GM19099 (cell line): ENCODE results near the gene KIAA0513.

Source experiments
- POLR2A ChIP-seq: IDR thresholded peaks from 3 replicates; pipeline ENCODE4 v1.6.1; 2011; ENCODE audit warnings: low read depth; ENCODE audit not compliant: insufficient read length; ENCODE audit errors: extremely low read depth

The KIAA0513 gene

DNA sequence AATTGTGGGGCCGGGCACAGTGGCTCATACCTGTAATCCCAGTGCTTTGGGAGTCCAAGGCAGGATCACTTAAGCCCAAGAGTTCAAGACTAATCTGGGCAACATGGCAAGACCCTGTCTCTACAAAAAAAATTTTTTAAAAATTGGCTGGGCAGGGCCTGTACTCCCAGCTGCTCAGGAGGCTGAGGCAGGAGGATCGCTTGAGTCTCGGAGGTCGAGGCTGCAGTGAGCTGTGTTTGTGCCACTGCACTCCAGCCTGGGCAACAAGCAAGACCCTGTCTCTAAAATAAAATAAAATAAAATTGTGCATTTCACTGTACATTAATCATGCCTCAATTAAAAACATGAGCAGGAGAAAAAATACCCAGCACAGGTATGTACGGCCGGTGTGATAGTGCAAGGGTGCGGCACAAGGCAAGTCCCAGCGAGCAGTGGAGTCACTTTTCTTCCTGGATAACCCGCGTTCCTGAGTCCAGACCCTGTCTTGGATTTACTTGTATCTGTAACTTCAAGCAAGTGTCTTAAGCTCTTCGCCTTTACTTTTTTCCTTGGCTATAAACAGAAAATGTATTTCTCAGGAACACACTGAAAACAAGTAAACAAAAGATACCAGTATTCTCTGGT, 27.6 kb upstream of the KIAA0513 start:
- no peak for TF ChIP-seq POLR2A

DNA sequence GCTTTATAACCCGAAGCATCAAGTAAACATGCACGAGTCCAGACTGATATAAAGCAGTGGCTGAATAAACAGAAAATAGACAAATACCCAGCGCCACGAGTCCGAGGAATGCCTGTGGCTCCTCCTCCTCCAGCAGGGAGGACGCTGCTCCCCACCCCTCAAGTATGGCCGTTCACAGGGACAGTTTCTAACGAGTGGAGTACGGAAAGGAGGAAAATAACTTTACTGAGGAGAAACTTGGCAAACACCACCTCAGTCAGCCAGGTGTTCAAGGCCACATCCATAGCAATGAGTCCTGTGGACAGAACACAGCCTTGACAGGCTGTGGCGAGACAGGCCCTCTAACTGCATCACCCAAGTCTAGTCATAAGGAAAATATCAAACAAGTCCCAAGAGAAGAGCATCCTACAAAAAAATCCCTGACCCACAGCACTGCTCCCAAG, 25.5 kb upstream of the KIAA0513 start:
- TF ChIP-seq POLR2A, result no peak

DNA sequence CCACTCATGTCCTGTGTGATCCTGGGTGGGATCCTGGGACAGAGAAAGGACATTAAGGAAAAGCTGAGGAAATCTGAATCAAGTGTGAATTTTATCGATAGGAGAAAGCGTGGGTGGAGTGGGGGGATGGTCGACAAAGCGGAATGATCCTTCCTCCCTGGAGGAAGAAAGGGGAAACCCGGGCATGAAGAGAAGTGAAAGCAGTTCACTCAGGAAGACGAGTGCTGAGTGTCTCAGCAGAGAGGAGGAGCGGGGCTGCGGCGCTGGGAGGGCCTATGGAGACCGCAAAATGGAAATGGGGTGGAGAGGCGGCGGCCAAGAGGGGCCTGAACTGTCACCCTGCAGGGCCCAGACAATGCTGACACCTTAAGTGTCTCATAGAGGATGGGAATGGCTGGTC, 25.0 kb upstream of the KIAA0513 start:
- TF ChIP-seq POLR2A, result no peak

DNA sequence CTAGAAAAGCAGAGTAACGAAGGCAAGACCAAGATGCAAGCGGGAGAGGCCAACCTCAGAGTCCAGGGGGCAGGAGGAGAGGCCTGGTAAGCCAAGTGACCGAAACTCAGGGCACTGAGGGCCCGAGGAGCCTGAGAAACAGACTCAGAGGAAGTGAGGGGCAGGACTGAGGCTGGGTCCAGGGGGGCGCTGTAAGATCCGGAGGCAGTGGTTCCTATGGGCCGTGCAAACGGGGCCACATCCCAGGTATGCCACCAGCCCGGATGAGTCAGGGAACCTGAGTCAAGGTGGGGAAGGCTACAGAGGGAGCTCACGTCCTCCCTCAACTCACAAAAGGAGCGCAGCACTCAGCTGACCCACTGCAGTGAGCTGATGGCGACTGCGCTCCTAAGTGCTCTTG, 24.5 kb upstream of the KIAA0513 start:
- no peak for TF ChIP-seq POLR2A

DNA sequence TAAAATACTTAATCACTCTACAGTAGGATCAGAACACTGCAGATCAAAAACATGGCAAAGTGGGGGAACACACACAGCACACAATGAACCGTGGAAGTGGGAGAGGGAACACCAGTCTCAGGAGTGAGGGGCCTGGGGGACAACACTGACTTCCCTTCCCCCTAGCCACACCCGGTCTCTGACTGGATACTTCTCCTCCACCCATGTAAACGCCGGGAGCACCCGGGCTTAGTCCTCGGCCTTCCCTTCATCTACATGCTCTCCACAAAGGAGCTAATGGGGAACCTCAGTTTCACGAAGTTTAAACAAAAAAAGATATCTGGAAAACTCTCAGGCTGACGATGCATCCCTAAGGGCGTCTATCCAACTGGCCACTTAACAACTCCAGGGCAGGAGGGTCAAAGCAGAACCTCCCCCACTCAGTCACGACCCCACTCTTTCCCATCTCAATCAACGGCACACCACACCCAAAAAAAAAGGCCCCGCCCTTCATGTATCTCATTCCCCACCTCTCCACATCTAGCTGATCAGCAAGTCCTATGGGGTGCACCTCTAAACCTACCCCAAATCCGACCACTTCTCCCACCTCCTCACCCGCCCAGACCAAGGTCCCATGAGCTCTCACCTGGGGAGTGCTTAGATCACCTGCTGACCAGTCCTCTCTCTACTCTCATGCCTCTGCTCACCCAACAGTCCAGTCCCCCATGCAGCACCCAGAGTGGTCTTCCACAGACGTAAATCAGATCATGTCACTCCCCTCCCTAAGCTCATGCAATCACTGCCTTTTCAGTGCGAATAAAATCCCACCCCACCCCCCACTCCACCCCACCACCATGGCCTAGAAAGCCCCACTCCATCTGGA, 23.6 kb upstream of the KIAA0513 start:
- TF ChIP-seq POLR2A, result no peak

DNA sequence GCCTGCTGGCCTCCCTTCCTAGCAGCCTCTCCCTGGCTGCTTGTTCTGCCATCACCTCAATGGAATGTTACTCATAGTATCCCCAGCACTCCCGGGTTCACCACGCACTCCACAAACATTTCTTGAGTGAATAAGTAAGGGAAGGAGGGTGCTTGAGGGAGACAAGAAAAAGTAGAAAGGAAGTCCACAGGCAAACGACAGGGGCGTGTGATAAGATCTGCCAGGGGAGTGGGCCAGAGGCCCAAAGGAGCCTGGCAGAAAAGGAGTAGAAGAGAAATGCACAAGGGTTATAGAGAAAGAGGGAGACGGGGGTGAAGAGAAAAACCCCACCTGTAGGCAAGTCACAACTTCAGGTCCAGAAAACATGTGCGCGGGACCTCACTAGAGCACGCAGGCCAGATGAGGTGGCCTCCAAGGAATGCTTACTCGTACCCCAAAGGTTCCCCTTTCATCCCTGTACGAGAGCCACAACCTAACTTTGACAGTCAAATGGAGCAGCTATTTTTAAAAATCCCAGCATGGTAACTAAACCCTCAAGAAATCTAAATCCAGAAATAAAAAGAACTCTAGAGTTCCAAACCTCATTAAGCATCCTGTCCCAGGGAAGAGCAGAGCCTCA, 22.9 kb upstream of the KIAA0513 start:
- no peak for TF ChIP-seq POLR2A

DNA sequence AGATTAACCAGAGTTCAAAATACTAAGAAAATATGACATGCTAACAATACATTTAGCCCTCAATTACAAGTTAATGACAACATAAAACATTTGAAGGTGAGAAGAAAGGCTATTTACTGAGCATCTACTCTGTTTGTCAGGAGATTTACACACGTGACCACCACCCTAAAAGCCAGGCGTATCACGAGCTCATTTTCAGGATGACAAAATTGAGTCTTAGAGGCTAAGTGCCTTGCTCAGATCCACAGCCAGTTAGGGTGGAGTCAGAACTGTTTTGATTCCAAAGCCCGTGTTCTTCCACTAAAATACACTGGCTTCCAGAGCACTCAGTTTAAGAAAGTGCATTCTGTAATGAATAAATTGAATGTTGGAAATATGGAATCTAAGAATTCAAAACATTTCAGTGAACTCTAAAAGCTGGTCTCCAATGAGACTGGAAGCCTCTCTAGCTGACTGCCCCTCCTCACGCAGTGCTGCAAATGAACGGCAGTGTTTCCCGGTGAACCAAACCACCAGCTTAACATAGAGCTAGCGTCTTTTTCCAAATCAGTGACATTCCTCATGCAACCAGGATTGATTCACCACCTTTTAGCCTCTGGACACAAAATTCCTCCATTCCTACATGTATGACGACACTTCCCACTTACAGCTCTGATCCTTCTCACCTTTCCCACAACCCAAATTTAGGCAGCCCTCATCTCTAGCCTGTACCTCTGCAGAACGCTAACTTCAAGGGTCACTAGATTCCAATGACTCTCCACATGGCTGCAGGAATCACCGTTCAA, 22.1 kb upstream of the KIAA0513 start:
- no peak for TF ChIP-seq POLR2A

DNA sequence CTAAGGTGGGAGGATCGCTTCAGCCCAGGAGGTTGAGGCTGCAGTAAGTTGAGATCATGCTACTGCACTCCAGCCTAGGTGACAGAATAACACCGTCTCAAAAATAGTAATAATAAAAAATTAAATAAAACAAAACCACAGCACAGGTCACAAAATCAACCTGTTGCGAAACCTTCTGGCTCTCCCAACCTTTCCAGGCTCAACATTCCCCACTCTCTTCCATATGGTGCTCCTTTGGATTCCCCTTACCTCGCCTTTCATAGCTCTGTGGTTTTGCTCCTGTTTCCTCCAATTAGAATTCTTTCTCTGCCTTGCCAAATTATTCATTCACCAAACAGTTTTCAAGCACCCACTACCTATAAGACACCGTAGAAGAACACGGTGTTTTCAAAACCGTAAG, 21.0 kb upstream of the KIAA0513 start:
- no peak for TF ChIP-seq POLR2A

DNA sequence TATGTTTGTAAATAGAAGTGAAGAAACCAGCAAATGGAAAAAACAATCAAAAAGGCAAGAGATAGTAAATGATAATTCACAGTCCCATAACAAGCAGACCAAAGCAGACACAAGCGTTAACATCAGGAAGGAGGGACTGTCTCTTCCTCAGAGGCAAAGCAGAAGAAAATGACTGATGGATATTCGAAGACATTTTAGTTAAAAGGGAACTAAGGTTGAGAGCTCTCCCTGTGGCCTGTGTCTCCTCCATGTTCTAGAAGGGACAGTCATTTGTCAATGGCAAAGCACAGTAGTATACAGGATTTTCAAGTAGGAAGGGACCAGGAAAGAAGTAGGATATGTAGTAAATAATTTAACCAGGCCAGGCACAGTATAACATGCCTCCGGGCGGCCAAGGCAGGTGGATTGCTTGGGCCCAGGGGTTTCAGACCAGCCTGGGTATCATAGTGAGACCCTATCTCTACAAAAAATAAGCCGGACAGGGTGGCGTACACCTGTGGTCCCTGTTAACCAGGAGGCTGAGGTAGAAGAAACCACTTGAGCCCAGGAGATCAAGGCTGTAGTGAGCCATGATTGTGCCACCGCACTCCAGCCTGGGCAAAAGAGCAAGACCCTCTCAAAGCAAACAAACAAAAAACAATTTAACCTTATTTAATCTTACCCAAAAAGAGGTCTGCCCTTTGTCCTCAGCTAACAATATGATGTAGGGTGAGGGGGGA, 19.9 kb upstream of the KIAA0513 start:
- no peak for TF ChIP-seq POLR2A

DNA sequence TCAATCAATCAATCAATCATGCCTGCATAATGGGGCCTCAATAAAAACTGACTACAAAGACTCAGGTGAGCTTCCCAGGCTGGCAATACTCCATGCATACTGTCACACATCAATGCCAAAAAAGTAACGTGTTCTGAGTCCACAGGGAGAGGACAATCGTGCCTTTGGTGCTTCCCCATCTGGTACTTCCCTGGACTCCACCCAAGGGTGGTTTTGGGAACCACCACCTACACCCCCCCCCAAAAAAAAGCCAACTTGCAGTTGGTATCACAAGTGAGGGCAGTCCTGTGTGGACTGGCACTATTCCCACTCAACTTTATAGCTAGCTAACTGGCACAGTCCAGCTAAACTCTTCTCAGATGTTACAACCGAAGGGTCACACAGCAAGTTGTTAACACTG, 19.3 kb upstream of the KIAA0513 start:
- no peak for TF ChIP-seq POLR2A

DNA sequence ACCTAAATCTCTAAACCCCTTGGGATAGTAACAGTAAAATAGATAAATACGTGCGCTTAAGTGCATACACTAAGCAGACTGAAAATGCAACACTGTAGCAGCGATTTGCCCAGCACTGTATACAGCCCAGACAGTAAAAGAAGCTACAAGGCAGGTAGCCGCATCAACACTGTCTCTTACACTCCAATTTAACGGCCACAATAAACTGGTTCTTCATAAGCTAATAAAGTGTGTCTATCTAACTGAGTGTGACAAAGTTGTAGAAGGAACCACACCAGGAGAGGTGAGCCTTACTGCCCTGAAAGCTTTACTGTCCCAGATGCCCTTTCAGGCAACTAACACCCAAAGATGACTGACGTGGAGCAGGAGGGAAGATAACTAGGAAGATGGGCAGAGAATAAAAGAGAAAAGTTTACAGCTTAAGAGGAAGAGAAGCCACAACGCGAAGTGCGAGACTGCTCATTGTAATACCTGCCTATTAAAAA, 17.1 kb upstream of the KIAA0513 start:
- TF ChIP-seq POLR2A, result no peak

DNA sequence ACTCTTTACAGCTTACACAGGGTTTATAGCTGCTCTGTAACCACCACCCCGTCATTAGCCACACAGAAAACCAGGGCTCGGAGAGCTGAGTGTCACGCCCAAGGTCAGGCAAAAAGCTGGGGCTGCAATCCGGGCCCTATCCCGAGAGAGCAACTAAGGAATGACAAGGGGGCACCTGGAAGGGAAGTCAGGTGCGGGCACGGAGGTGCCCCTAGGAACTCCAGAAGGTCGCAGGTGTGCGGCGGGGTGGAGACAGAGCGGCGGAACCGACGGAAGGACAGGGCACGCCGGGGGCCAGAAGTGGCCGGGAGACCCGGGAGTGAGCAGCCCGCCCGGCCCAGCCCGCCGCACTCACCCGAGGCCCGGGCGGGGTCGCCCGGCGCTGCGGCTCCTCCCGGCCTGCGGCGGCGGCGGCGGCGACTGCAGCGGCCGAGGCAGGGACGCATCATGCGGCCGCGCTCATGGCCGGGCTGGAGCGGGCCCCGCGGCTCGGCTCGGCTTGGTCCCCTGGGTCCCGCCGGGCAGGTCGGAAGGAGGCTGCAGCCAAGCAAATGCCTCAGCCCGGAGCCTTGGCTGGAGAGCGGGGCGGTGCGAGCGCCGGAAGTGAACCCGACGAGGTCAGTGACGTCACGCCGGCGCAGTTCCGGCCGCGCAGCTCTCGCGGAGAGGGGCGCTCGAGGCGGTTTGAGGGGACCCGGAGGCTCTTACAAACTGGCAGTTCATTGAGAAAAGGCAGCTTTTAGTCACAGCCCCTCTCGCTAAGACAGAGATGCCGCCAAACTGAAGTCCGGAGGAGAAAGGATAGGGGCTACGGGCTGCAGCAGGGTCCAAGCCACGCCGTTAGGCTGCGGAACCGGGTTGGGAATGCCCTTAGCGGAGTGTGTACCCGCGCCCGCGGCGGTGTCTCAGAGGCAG, 16.4 kb upstream of the KIAA0513 start, which contains the start of gene ZDHHC7:
ZDHHC7 (minus strand) TSS at position 605 of the 915 bp plus-strand sequence. CDS start 20,917 bp downstream, outside the sequence.
- peak; percentile 91 for TF ChIP-seq POLR2A

DNA sequence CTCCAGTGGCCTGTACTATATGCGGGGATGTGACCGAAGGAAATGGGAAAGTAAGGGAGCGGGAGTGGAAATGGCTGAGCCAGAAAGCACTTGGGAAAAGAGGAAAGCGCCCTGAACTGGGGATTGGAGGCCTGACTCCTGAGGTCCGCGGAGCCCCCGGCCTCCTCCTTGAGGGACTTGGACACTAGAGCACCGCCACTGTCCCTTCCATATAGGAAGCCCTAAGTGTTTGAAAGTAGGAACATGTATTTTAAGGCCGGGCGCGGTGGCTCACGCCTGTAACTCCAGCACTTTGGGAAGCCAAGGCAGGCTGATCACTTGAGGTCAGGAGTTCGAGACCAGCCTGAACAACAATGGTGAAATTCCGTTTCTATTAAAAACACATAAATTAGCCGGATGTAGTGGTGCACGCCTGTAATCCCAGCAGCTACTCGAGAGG, 15.7 kb upstream of the KIAA0513 start:
- no peak for TF ChIP-seq POLR2A

DNA sequence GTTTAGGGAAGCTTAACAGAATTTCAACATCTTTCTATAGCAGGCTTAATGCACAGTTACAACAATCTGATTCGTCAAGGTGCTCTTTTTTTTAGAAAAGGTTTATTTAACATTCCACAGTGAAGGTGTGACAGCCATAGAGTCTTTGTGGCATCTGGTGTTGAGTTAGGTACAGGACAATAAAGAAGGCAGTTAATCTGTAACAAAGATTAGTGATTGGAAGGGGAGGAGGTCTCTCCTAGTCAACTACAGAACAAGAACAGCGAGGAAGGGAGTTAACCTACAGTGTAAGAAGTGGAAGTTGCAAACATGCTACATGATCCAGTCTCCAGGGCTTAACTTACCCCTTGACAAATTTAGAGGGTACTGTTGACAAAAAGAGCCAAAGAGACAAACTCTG, 13.3 kb upstream of the KIAA0513 start:
- TF ChIP-seq POLR2A, result no peak
